ENCODE results near the gene KIF2A. TPM values are rescaled to one million over a fixed set of nuclear protein-coding genes. Genes with fewer than 3 reads are reported as not detected.

Gene KIF2A
- total and polyA plus RNA-seq, 10 donors: 4.3 to 66.7 (median 44.3) TPM

GRCh38 chr5:62431735-62432620 is 126.0 kb downstream of the KIF2A start:
- no peaks in the 10 kb centered on the region for H3K9me3 ChIP-seq
- intact Hi-C loops (cut with DNase I; ENCODE audit: low total_unique reads): no loop called here
- 63 to 89% (median 78%) methylated on average over 11 of the region's 11 CpGs for whole genome bisulfite sequencing, 5 donors
- peak overlapping the region in 3 of 8 donors; percentile 1 to 43 (median 11) for H3K27ac ChIP-seq
- TF ChIP-seq POLR2AphosphoS5 (IDR thresholded peaks at IDR 0.05): no peak
- DNase-seq: no peak
- H3K4me3 ChIP-seq: no peak overlapping the region
- peaks cover 0 to 21% (median 12%) of the 10 kb centered on the region in 6 donors for H3K4me1 ChIP-seq
- no peaks in the 10 kb centered on the region for H3K27me3 ChIP-seq (replicated peaks in 1 of 7)
- peaks cover 0 to 21% (median 0%) of the 10 kb centered on the region in 6 donors for H3K36me3 ChIP-seq

GRCh38 chr5:62432621-62433064 is 126.6 kb downstream of the KIF2A start:
- intact Hi-C loops (cut with DNase I; ENCODE audit: low total_unique reads): no loop called here
- TF ChIP-seq POLR2A (IDR thresholded peaks at IDR 0.05): no peak
- TF ChIP-seq POLR2AphosphoS5 (IDR thresholded peaks at IDR 0.05): no peak
- no peak for TF ChIP-seq CTCF (IDR thresholded peaks at IDR 0.05 in 8 of 11, conservative IDR thresholded peaks at IDR 0.05 in 3 of 11)
- DNase-seq: no peak
- Histone ChIP-seq H3K36me3 (peaks cover 0 to 21% (median 1%) of the 10 kb centered on the region in 6 donors), H3K4me1 (peaks cover 0 to 21% (median 12%) of the 10 kb centered on the region in 6 donors), H3K27me3 (replicated peaks in 1 of 7) (no peaks in the 10 kb centered on the region), H3K27ac (peak overlapping the region in 3 of 8 donors; percentile 1 to 43 (median 11)), H3K9me3 (no peaks in the 10 kb centered on the region), H3K4me3 (no peak overlapping the region)
- 44 to 78% (median 58%) methylated on average over 5 of the region's 5 CpGs for WGBS, 5 donors

Other genes starting within 250 kb of the KIF2A start
- gene DIMT1, start 97.7 kb downstream of the KIF2A start, total RNA-seq: 10 to 100 TPM; 24.0 to 30.0 (median 25.8) TPM
- gene DIMT1, start 97.7 kb downstream of the KIF2A start, polyA plus RNA-seq: 10 to 100 TPM; 11.0 to 16.7 (median 16.0) TPM
- gene IPO11, start 106.6 kb downstream of the KIF2A start, total RNA-seq: 10 to 100 TPM; 26.4 to 42.2 (median 37.2) TPM
- gene IPO11, start 106.6 kb downstream of the KIF2A start, polyA plus RNA-seq: 10 to 100 TPM in 2 of 3 donors, 1 to 10 TPM in 1; 7.8 to 22.4 (median 11.8) TPM